HFFc6 (cell line): Measurements from ENCODE around the gene CLP1. TPM values are rescaled to one million over a fixed set of nuclear protein-coding genes. Genes with fewer than 3 reads are reported as not detected.

Experiments used
- DNase-seq: peaks from one replicate; pipeline ENCODE4 v3.0.0-alpha.2; 2018
- H3K27ac Mint-ChIP-seq: 2 replicates; pipeline ENCODE4 v1.8.0; 2020; ENCODE audit warnings: mild to moderate bottlenecking, mixed read lengths
- H3K27me3 Mint-ChIP-seq: 2 replicates; pipeline ENCODE4 v1.8.0; 2021; ENCODE audit warnings: mild to moderate bottlenecking, moderate library complexity, mixed read lengths; ENCODE audit not compliant: insufficient read depth
- H3K36me3 Mint-ChIP-seq: 2 replicates; pipeline ENCODE4 v1.8.0; 2021; ENCODE audit warnings: low read depth, mixed read lengths
- H3K4me1 Mint-ChIP-seq: 2 replicates; pipeline ENCODE4 v1.8.0; 2020; ENCODE audit warnings: low read depth, mixed read lengths
- H3K4me3 Mint-ChIP-seq: 2 replicates; pipeline ENCODE4 v1.8.0; 2020; ENCODE audit warnings: mild to moderate bottlenecking, moderate library complexity, mixed read lengths
- H3K9me3 Mint-ChIP-seq: 2 replicates; pipeline ENCODE4 v1.8.0; 2020; ENCODE audit warnings: mild to moderate bottlenecking, mixed read lengths
- CTCF ChIP-seq: fragments of 200-600 bp; sonication (generic); IDR thresholded peaks from 2 replicates; pipeline ENCODE4 v1.5.0; 2021; ENCODE audit warnings: antibody characterized with exemption, mild to moderate bottlenecking
- long read RNA-seq: library from polyadenylated mRNA; unstranded; transcript quantifications from one replicate; pipeline ENCODE4 v2.0.0, GENCODE V29; 2019
- total RNA-seq, 6 experiments: library from RNA; stranded (reverse); fragmentation: NEBNext Ultra II Directional; extraction: Animal tissue kit (Norgen Biotek cat#: 25700); gene quantifications; 2 replicates in 1 of 6; 3 replicates in 5 of 6; pipeline ENCODE4 v1.2.3, GENCODE V29; 2021

CLP1 gene
- 10 to 100 TPM; 13.0 to 17.1 (median 15.6) TPM for total RNA-seq
- long read RNA-seq, transcript CLP1-205 (3 exons, 2,435 nt): major isoform, 41 of 46 reads
- long read RNA-seq, partial matches to known transcripts: 2 of 46 reads
- long read RNA-seq, other reads (novel, unspliced or antisense): 2 of 46 reads

- Mint-ChIP-seq H3K4me3 (peak within 1 kb of the TSS; percentile 95), H3K27ac (peak within 1 kb of the TSS; percentile 74), H3K9me3 (no peaks in the 10 kb centered on the region), H3K4me1 (peaks cover 16% of the 10 kb centered on the region), H3K36me3 (peaks cover 4% of the 10 kb centered on the region; the same call in 1 of the 2 replicates), H3K27me3 (no peaks in the 10 kb centered on the region; the same call in 1 of the 2 replicates)
- no peak for TF ChIP-seq CTCF
- peak; percentile 99 for DNase-seq
These were observed at the start of gene CLP1 for GRCh38 chr11:57657194-57658022. Gene CLP1, plus strand, starts transcription at chr11:57657762. Its CDS starts 1,715 bp downstream, at chr11:57659477.

DNA sequence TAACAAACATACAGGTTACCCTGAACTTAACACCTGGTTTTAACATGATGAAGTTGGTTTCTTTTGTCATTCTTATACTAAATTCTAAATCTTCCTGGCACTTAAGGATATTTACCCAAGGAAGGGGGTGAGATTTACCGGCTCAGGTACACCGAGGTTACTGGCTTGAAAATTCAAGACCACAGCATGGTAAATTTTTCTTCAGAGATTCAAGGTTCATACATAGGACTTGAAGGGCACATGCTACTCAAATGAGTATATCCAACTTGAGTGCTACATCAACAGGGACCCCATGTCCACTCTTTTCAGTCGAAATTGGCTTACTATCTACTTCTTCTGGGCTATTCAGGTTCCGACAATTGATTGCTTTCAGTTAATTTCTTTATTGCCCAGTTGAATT, 47.4 kb upstream of the CLP1 start:
- Mint-ChIP-seq H3K27me3 (peaks cover 19% of the 10 kb centered on the region), H3K4me3 (no peak overlapping the region), H3K27ac (no peak overlapping the region), H3K36me3 (no peaks in the 10 kb centered on the region), H3K4me1 (no peaks in the 10 kb centered on the region), H3K9me3 (no peaks in the 10 kb centered on the region)
- no peak for TF ChIP-seq CTCF
- no peak for DNase-seq

GRCh38 chr11:57614234-57614772, 43.3 kb upstream of the CLP1 start:
- no peak for TF ChIP-seq CTCF
- H3K27me3 Mint-ChIP-seq: peaks cover 25% of the 10 kb centered on the region

DNA sequence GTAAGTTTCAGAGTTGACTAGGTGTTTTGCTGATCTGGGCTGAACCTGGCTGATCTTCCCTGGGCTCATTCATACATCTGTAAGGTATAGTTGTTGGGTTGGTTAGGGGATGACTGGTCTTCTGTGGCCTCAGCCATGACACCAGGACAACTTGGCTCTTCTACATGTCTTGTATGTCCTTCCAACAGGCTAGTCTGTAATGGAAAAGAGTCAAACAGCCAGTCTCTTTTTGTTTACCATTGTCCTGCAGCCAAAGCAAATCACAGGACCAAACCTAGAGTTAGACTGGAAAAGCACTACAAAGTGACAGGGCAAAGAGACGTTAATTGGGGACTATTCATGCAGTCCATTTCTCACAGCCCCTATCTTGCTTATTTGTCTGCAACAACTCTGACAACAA, 42.3 kb upstream of the CLP1 start:
- DNase-seq: no peak
- H3K36me3 Mint-ChIP-seq: no peaks in the 10 kb centered on the region
- no peak overlapping the region for H3K4me3 Mint-ChIP-seq
- no peaks in the 10 kb centered on the region for H3K4me1 Mint-ChIP-seq
- no peak for TF ChIP-seq CTCF
- peaks cover 5% of the 10 kb centered on the region; the same call in 1 of the 2 replicates for H3K9me3 Mint-ChIP-seq
- H3K27ac Mint-ChIP-seq: no peak overlapping the region
- peaks cover 21% of the 10 kb centered on the region for H3K27me3 Mint-ChIP-seq

More at GRCh38 chr11:57614234-57614772, 43.3 kb upstream of the CLP1 start:
- Mint-ChIP-seq H3K36me3 (no peaks in the 10 kb centered on the region), H3K9me3 (peaks cover 3% of the 10 kb centered on the region; the same call in 1 of the 2 replicates), H3K4me3 (no peak overlapping the region), H3K4me1 (no peaks in the 10 kb centered on the region), H3K27ac (no peak overlapping the region)
- no peak for DNase-seq

DNA sequence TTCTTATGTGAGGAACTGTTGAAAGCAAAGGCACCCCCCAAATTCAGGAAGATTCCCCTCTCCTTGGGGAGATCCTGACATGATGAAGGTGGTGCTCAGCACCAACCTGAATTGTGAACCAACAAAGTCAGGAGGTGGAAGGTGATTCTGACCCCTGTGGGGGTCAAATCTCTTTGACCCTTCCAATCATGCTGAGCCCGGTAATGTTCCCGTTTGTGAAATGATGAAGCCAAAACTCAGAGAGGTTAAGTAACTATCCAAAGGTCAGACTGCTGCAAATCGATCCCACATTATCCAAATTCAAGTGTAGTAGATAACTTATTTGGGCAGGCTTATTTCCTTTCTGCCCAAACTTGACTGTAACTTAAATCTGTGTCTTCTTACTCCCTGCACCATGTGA, 41.0 kb upstream of the CLP1 start:
- Mint-ChIP-seq H3K4me1 (no peaks in the 10 kb centered on the region), H3K4me3 (no peak overlapping the region), H3K27me3 (peaks cover 21% of the 10 kb centered on the region), H3K9me3 (peaks cover 5% of the 10 kb centered on the region; the same call in 1 of the 2 replicates), H3K36me3 (no peaks in the 10 kb centered on the region), H3K27ac (no peak overlapping the region)
- TF ChIP-seq CTCF: no peak
- DNase-seq: no peak
